ENCODE data around the gene ME3.

- TF ChIP-seq CTCF (IDR thresholded peaks at IDR 0.05; ENCODE audit: low read length): no peak
- TF ChIP-seq EZH2phosphoT487 (IDR thresholded peaks at IDR 0.05; ENCODE audit: low read length): no peak
Measured at GRCh38 chr11:86547727-86548126, 124.7 kb downstream of the ME3 start.

All from MM.1S (cell line).